Nephron progenitor cell (in vitro differentiated cells): ENCODE data around the gene SELENON.

Experiments
- DNase-seq: peaks from one replicate; pipeline ENCODE4 v3.0.0; 2021
- H3K27ac Mint-ChIP-seq: 2 replicates; pipeline ENCODE4 v1.8.0; 2021; ENCODE audit warnings: mild to moderate bottlenecking, moderate library complexity, mixed read lengths
- H3K27me3 Mint-ChIP-seq: 2 replicates; pipeline ENCODE4 v1.8.0; 2021; ENCODE audit warnings: mild to moderate bottlenecking, low read depth, mixed read lengths; ENCODE audit not compliant: poor library complexity
- H3K36me3 Mint-ChIP-seq: 2 replicates; pipeline ENCODE4 v1.8.0; 2021; ENCODE audit warnings: low read depth, mixed read lengths
- H3K4me1 Mint-ChIP-seq: 2 replicates; pipeline ENCODE4 v1.8.0; 2021; ENCODE audit warnings: mixed read lengths
- H3K4me3 Mint-ChIP-seq: 2 replicates; pipeline ENCODE4 v1.8.0; 2021; ENCODE audit warnings: mild to moderate bottlenecking, moderate library complexity, mixed read lengths
- H3K9me3 Mint-ChIP-seq: 2 replicates; pipeline ENCODE4 v1.8.0; 2021; ENCODE audit warnings: mild to moderate bottlenecking, moderate library complexity, mixed read lengths
- CTCF ChIP-seq: fragments of 200-600 bp; sonication (generic); IDR thresholded peaks from 2 replicates; pipeline ENCODE4 v1.5.0; 2021; ENCODE audit warnings: antibody characterized with exemption

SELENON gene

GRCh38 chr1:25799935-25800702 is at the start of gene SELENON:
Gene SELENON, plus strand, starts transcription at chr1:25800193. Its CDS starts 38 bp downstream, at chr1:25800231.
- Mint-ChIP-seq H3K9me3 (no peaks in the 10 kb centered on the region), H3K27me3 (peaks cover 28% of the 10 kb centered on the region), H3K36me3 (peaks cover under 1% of the 10 kb centered on the region), H3K27ac (no peak within 1 kb of the TSS), H3K4me1 (peaks cover 63% of the 10 kb centered on the region), H3K4me3 (peak within 1 kb of the TSS; percentile 90)
- peak; percentile 80 for DNase-seq
- TF ChIP-seq CTCF: no peak

- no peak for TF ChIP-seq CTCF
- H3K4me1 Mint-ChIP-seq: peaks cover 24% of the 10 kb centered on the region
- H3K4me3 Mint-ChIP-seq: no peak overlapping the region
- H3K27ac Mint-ChIP-seq: peak overlapping the region; percentile 14
- peaks cover 29% of the 10 kb centered on the region for H3K27me3 Mint-ChIP-seq
- no peak for DNase-seq
- no peaks in the 10 kb centered on the region for H3K9me3 Mint-ChIP-seq
- no peaks in the 10 kb centered on the region for H3K36me3 Mint-ChIP-seq
These were observed 48.9 kb upstream of the SELENON start for GRCh38 chr1:25750923-25751605.

- Mint-ChIP-seq H3K4me3 (no peak overlapping the region), H3K36me3 (no peaks in the 10 kb centered on the region), H3K27ac (peak overlapping the region; percentile 32), H3K27me3 (peaks cover 49% of the 10 kb centered on the region), H3K4me1 (peaks cover 31% of the 10 kb centered on the region), H3K9me3 (no peaks in the 10 kb centered on the region)
- TF ChIP-seq CTCF: no peak
- no peak for DNase-seq
These were observed 45.4 kb upstream of the SELENON start for GRCh38 chr1:25754470-25755181.

- H3K4me3 Mint-ChIP-seq: no peak overlapping the region
- peaks cover 41% of the 10 kb centered on the region for H3K4me1 Mint-ChIP-seq
- H3K36me3 Mint-ChIP-seq: no peaks in the 10 kb centered on the region
- peaks cover 41% of the 10 kb centered on the region for H3K27me3 Mint-ChIP-seq
- DNase-seq: no peak
- H3K27ac Mint-ChIP-seq: no peak overlapping the region
- no peak for TF ChIP-seq CTCF
- H3K9me3 Mint-ChIP-seq: no peaks in the 10 kb centered on the region
These were observed 44.4 kb upstream of the SELENON start for GRCh38 chr1:25755475-25756125.

GRCh38 chr1:25756215-25756614 is 43.8 kb upstream of the SELENON start:
- Mint-ChIP-seq H3K36me3 (no peaks in the 10 kb centered on the region), H3K9me3 (no peaks in the 10 kb centered on the region), H3K27me3 (peaks cover 38% of the 10 kb centered on the region), H3K27ac (no peak overlapping the region), H3K4me3 (no peak overlapping the region), H3K4me1 (peaks cover 44% of the 10 kb centered on the region)
- TF ChIP-seq CTCF: no peak
- DNase-seq: no peak
